Measurements from ENCODE around the gene ETNPPL. TPM values are rescaled to one million over a fixed set of nuclear protein-coding genes. Genes with fewer than 3 reads are reported as not detected.

Gene ETNPPL
- total and polyA plus RNA-seq, 2 donors (not counting 3 experiments of a cell fraction or from before 2014, with no cell fraction given), result not detected

DNA sequence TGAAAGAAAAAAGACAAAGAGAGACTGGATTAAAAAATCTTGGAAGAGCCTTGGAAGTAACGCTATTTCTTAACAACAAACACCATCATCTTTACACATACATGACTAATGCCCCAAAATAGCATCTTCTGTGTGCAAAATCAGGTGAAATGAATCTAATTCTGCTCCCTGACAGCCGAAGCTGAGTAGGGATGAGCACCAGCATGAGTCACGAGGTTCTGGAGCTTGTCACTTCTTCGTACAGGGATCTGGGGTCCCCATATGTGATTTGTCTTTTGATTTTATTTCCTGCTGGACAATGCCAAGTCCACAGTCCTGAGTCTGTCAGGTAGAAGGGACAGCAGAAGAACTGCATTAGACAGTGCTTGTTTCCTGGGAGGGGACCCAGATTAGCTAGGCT lies 56.6 kb downstream of the ETNPPL start:
- no peak overlapping the region for H3K4me2 ChIP-seq (ENCODE audit: insufficient read depth, low read length)
- H3K79me2 ChIP-seq (ENCODE audit: control insufficient read depth, insufficient read depth, low read length), result no peaks in the 10 kb centered on the region
- ChIA-PET CTCF (no interaction called here), POLR2A (no interaction called here)
- no peaks in the 10 kb centered on the region for H3K4me1 ChIP-seq (ENCODE audit: control insufficient read depth, extremely low read depth, insufficient read depth, low read length)
- no peak for TF ChIP-seq FOS (IDR thresholded peaks at IDR 0.05; ENCODE audit: borderline replicate concordance, insufficient read depth, low read length)
- TF ChIP-seq EZH2 (IDR thresholded peaks at IDR 0.05; ENCODE audit: borderline replicate concordance, low read depth, low read length, severe bottlenecking), result no peak
- TF ChIP-seq JUN (IDR thresholded peaks at IDR 0.05; ENCODE audit: borderline replicate concordance, insufficient read depth, insufficient read length, low read depth), result no peak
- TF ChIP-seq, protein P1, sequence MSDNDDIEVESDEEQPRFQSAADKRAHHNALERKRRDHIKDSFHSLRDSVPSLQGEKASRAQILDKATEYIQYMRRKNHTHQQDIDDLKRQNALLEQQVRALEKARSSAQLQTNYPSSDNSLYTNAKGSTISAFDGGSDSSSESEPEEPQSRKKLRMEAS (IDR thresholded peaks at IDR 0.05; ENCODE audit: insufficient read depth, insufficient read length), result no peak
- no peak for TF ChIP-seq MYC (IDR thresholded peaks at IDR 0.05; ENCODE audit: low read depth, low read length)
- TF ChIP-seq, protein P2, sequence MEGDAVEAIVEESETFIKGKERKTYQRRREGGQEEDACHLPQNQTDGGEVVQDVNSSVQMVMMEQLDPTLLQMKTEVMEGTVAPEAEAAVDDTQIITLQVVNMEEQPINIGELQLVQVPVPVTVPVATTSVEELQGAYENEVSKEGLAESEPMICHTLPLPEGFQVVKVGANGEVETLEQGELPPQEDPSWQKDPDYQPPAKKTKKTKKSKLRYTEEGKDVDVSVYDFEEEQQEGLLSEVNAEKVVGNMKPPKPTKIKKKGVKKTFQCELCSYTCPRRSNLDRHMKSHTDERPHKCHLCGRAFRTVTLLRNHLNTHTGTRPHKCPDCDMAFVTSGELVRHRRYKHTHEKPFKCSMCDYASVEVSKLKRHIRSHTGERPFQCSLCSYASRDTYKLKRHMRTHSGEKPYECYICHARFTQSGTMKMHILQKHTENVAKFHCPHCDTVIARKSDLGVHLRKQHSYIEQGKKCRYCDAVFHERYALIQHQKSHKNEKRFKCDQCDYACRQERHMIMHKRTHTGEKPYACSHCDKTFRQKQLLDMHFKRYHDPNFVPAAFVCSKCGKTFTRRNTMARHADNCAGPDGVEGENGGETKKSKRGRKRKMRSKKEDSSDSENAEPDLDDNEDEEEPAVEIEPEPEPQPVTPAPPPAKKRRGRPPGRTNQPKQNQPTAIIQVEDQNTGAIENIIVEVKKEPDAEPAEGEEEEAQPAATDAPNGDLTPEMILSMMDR (IDR thresholded peaks at IDR 0.05; ENCODE audit: extremely low read depth in 1 of 2, insufficient read depth in 1 of 2, low read depth in 1 of 2, low read length in 2 of 2), result no peak
- no peak for TF ChIP-seq GATA2 (IDR thresholded peaks at IDR 0.05; ENCODE audit: insufficient read depth, insufficient read length, low read depth, low read length)
- TF ChIP-seq POLR2AphosphoS5 (IDR thresholded peaks at IDR 0.05; ENCODE audit: insufficient read depth, low read depth, low read length), result no peak
- no peak for TF ChIP-seq POLR2A (IDR thresholded peaks at IDR 0.05; ENCODE audit: low read depth, low read length)
- DNase-seq (ENCODE audit: low read depth, low spot score) (no peak), FAIRE-seq (no peak)
- H3K9ac ChIP-seq (replicated peaks; ENCODE audit: extremely low read depth, insufficient read depth, low read length), result no peak overlapping the region
- no peaks in the 10 kb centered on the region for H3K36me3 ChIP-seq (ENCODE audit: control insufficient read depth in 2 of 2, extremely low read depth in 1 of 2, insufficient read depth in 2 of 2, low read length in 2 of 2)
- H3K27ac ChIP-seq (ENCODE audit: insufficient read depth, low read depth, low read length), result no peak overlapping the region
- H3K9me3 ChIP-seq (replicated peaks; ENCODE audit: control insufficient read depth, insufficient read depth, low read length), result no peaks in the 10 kb centered on the region
- H4K20me1 ChIP-seq (replicated peaks; ENCODE audit: control insufficient read depth, extremely low read depth, insufficient read depth, low read length), result no peaks in the 10 kb centered on the region
- intact Hi-C loops (cut with micrococcal nuclease) (no loop called here), dilution Hi-C loops (cut with MboI; ENCODE audit: extremely low pct_ligation_motif_present, low sequenced_read_pairs) (no loop called here)
- no peak overlapping the region for H2AFZ ChIP-seq (ENCODE audit: low read depth, low read length)
- H3K27me3 ChIP-seq (ENCODE audit: control insufficient read depth in 2 of 2, insufficient read depth in 2 of 2, low read length in 2 of 2), result peaks cover 0 to 4% of the 10 kb centered on the region in 2 experiments
- no peaks in the 10 kb centered on the region for H3K9me1 ChIP-seq (replicated peaks; ENCODE audit: control insufficient read depth, extremely low read depth, insufficient read depth, low read length)
- H3K4me3 ChIP-seq (replicated peaks in 1 of 3; ENCODE audit: insufficient read depth in 1 of 3, low read depth in 1 of 3, low read length in 3 of 3), result no peak overlapping the region
- no TSS peak for BruUV-seq (replicated peaks)

Data from endothelial cell of umbilical vein (primary cell).